Activated T-helper 1 cell treated with anti-CD3 and anti-CD28 coated beads, Interleukin-2, amount 50 U/mL, for 16 hours (primary cell): ENCODE results near the gene SPDYE17.
"Not testable (repeated sequence)": the region's sequence is repeated elsewhere in the genome, so short reads cannot be mapped to it uniquely, and the experiment has no call there.

ENCODE experiments used
- DNase-seq, 2 donors: peaks; one replicate each; pipeline ENCODE4 v3.0.0-alpha.2; 2020; ENCODE audit warnings: low read depth in 1 of 2, low spot score in 1 of 2

Gene SPDYE17

GRCh38 chr7:76998764-76999450, 33.3 kb downstream of the SPDYE17 start:
- DNase-seq: not testable (repeated sequence)

- no peak for DNase-seq
These were observed 33.9 kb downstream of the SPDYE17 start for GRCh38 chr7:76998285-76998589.

GRCh38 chr7:76997381-76998284, 34.5 kb downstream of the SPDYE17 start:
- DNase-seq: no peak

- not testable (repeated sequence) for DNase-seq
These were observed 35.2 kb downstream of the SPDYE17 start for GRCh38 chr7:76996932-76997331.

GRCh38 chr7:76994286-76994685, 37.9 kb downstream of the SPDYE17 start:
- DNase-seq: not testable (repeated sequence)

GRCh38 chr7:76993831-76994230, 38.3 kb downstream of the SPDYE17 start:
- not testable (repeated sequence) for DNase-seq

GRCh38 chr7:76992871-76993270, 39.3 kb downstream of the SPDYE17 start:
- not testable (repeated sequence) for DNase-seq

GRCh38 chr7:76992204-76992603, 40.0 kb downstream of the SPDYE17 start:
- not testable (repeated sequence) for DNase-seq

- not testable (repeated sequence) for DNase-seq
These were observed 42.0 kb downstream of the SPDYE17 start for GRCh38 chr7:76990202-76990601.

GRCh38 chr7:76985924-76986717, 46.0 kb downstream of the SPDYE17 start:
- DNase-seq: not testable (repeated sequence)

- DNase-seq: not testable (repeated sequence)
These were observed 47.4 kb downstream of the SPDYE17 start for GRCh38 chr7:76984784-76985136.

GRCh38 chr7:76983937-76984783, 48.0 kb downstream of the SPDYE17 start:
- not testable (repeated sequence) for DNase-seq

GRCh38 chr7:76983333-76983732, 48.8 kb downstream of the SPDYE17 start:
- DNase-seq: not testable (repeated sequence)

- not testable (repeated sequence) for DNase-seq
These were observed 49.7 kb downstream of the SPDYE17 start for GRCh38 chr7:76982501-76982900.

GRCh38 chr7:76981187-76981970, 50.8 kb downstream of the SPDYE17 start:
- DNase-seq: not testable (repeated sequence)

GRCh38 chr7:76980576-76980975, 51.6 kb downstream of the SPDYE17 start:
- not testable (repeated sequence) for DNase-seq

GRCh38 chr7:76977761-76978367, 54.3 kb downstream of the SPDYE17 start:
- not testable (repeated sequence) for DNase-seq

- DNase-seq: not testable (repeated sequence)
These were observed 57.2 kb downstream of the SPDYE17 start for GRCh38 chr7:76974793-76975579.

GRCh38 chr7:76974336-76974735, 57.8 kb downstream of the SPDYE17 start:
- not testable (repeated sequence) for DNase-seq
